HG03159 (cell line): Measurements from ENCODE around the gene DRAXIN.
A peak's percentile ranks its signal among the peaks of the same experiment; 100 is the strongest.

Experiments
- ATAC-seq: cut with Tn5 transposase; IDR thresholded peaks from one replicate; pipeline ENCODE4 v1.9.1; 2021; ENCODE audit warnings: mild to moderate bottlenecking, moderate library complexity; ENCODE audit not compliant: unreplicated experiment

The DRAXIN gene

DNA sequence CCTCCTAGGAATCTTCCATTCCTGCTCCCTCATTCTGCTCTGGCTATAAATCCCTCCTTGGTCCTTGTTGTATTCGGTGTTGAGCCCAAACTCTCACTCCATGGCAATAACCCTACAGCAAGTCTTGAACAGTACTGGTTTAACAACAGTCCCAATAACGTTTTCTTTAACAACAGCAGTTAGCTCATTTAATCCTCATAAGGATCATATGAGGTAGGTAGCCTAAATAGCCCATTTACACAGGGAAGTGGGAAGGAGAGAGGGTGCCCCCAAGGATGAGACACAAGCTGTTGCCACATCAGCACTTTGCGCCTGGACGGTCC is 44.0 kb downstream of the DRAXIN start:
- ATAC-seq: no peak

DNA sequence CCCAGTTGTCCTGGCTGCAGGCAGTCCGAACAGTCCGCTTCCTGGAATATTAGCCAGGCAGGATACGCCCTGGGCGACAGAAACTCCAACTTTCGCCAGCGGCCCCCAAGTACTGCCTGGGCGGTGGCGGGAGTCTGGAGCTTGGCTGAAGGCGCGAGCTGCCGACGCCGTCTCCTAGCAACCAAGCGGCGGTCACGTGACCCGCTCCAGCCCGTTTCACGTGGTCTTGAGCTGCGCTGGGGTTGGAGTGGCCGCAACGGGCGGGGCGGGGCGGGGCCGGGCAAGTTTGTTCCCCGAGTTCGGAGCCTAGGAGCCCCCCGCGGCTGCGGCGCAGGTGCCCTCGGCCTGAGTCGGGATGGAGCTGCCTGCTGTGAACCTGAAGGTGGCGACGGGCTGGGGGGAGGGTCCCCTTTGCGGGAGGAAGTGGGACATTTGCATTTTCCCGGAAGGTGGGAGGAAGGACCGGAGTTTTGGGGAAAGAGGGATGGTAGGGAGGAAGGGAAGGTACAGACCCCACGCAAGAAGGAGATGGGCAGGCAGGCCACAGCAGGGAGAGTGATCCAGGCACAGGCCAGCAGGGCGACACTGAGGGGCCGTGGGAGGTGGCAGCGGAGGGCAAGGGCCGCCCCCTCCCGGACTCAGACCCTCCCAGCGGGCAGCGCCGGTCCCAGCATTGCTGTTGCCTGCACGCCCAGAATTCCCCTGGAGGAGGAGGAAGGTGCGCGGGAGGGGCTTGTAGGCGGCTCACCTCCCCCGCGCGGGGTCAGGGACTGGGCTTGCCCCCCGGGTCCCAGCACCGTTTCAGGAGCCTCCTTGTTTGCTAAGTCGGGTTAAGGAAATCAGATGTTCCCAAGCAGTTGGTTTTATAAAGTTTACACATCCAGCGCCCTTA is 44.6 kb downstream of the DRAXIN start, which contains the start of gene AGTRAP:
AGTRAP (plus strand) TSS at position 283 of the 892 bp plus-strand sequence; CDS start at position 356, 73 bp downstream.
- ATAC-seq: peak; percentile 61

DNA sequence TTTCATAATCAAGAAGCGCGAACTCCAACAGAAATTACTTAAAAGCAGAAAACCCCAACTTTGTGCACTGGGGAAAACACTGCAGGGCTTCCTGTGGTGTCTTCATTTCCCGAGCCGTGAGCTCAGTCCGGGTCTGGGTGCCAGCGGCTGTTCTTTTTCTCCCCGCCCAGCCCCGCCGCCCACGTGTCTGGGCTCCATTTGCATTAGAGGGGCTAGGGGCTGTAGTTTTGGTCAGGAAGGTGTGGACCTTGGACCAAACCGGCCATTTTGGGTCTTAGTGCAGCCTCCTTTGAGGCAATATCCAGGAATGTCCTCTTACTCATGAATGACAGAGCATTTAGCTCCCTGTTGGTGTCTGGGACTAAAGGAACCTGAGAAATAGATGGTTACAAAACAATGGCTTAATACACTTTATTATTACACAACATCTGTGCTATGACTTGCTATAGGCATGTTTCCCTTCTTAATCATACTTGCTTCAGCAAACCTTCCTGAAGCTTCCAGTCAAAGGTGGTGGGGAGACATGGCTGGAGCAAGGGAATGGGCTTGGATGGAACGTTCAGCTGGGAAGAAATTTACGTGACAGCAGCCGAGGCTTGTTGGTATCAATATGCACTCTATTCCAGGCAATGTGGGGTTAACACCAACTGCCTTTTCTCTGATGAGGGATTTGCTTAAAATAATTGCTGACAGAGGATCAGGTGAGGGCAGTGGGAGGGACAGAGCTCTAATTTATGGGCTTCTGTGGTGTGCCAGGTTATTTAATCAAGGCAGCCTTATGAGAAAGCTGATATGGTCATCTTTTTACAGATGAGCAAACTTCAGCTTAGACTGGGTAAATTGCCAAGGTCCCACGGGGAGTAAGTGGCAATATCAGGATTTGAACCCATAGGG is 45.5 kb downstream of the DRAXIN start:
- ATAC-seq: no peak

DNA sequence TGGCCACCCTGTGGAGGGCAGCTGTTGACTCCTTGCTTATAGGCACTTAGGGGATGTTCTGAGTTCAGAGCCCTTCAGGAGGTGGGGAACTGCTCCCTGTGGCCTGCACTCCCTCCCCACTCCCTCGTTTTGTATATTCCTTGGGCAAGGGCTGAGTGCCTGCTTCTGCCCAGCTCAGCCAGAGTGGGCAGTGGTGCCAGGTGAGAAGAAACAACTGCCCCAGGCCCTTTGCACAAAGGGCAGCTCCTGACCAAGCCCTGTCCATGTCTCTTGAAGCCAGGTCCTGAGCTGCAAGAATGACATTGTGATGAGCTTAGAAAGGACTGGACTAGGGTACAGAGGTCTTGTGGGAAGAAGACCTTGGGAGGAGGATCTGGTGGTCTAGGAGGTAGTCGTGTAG is 46.6 kb downstream of the DRAXIN start:
- no peak for ATAC-seq

DNA sequence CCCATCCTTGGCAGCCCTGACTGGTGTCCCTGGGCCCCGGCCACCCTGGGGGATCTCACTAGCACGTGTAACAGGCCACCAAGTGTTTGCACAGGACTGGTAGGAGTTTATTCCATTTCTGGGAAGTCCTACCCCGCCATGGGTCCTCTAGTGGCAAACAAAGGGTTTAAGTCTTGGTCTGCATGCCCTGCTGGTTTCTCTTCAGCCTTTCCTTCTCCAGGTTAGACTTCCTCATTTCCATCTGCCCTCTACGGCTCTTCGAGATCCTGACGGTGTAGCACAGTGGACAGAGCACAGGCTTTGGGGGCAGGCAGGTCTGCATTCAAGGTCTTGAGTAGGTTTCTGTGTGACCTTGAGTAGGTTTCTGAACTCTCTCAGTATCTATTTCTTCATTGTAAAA is 47.3 kb downstream of the DRAXIN start:
- ATAC-seq: no peak

DNA sequence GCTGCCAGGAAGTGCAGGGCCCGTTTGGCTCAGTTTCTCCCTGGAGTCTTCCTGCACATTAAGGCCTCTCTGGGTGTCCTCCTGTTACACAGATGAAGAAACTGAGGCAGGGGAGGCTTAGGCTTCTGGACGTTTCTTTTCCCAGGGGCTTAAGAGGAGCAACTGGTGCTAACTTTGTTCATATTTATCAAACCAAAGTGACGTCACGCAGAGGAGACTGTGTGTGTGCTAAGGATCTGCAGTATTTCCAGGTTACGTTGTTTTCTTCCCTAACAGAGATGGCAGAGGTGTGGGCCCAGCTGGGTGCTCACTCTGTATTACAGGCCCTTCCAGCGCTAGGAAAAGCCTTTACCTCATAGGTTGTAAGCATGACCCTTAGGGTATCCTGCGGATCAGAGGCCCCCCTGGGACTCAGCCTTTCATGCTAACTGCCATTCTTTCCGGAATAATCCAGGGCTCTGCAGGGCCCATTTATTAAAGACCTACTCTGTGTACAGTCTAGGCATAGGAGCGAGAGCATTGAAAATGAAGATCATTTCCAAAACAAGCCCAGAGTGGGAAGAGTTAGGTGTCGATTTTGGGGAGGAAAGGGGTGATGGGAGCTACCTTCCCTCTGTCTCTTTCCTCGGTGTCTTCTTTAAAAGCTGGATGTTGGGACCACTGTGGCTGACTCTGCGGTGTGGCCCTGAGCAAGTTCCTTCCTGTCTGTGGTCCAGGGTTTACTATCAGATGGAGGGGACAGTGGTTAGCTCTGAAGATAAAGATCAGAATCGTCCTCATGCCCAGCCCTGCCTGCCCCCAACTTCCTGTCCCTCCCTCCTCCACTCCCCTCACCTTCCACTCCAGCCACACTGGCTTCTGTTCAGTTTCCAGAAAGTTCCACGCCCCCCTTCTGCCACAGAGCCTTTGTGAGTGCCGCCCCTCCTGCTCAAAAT is 49.0 kb downstream of the DRAXIN start:
- ATAC-seq: no peak

DNA sequence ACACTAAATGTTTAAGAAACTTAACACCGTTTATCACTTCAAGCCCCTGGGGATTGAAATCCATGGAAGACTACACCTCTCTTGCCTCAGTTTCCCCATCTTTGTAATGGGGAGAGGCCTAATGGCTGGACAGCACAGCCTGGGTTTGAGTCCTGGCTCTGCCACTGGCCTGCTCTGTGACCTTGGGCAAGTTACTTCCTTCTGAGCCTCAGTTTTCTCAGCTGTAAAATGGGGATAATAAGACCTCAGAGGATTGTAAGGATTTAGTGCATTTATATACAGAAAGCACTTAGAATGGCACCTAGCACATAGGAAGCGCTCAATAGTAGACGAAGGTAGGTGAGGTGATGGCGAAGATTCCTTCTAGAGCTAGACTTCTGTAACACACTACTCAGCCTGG is 50.0 kb downstream of the DRAXIN start:
- no peak for ATAC-seq

DNA sequence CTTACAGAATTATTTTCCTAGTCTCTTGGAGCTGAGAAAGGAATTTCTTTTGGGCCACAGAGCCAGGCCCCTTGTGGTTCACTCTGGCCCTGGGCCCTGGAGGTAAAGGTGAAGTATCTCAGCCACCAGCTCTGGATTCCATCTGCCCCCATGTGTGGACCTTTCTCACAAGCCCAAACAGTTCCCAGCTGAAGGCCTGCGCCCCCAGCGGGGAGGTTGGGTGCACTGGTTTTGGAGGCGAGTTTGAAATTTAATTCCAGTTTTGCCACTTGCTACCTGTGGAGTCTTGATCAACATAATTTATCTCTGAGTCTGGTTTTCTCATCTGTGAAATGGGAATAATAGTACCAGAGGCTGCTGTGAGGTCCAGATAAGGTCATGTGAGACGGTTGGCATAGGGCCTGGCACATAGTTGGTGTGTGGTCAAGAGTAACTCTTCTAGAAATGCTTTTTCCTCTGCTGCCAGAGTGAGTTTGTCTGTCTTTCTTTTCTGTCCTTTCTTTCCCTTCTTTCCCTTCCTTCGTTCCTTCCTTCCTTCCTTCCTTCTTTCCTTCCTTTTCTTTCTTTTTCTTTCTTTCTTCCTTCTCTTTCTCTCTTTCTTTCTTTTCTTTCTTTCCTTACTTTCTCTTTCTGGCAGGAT is 50.5 kb downstream of the DRAXIN start:
- ATAC-seq: no peak

DNA sequence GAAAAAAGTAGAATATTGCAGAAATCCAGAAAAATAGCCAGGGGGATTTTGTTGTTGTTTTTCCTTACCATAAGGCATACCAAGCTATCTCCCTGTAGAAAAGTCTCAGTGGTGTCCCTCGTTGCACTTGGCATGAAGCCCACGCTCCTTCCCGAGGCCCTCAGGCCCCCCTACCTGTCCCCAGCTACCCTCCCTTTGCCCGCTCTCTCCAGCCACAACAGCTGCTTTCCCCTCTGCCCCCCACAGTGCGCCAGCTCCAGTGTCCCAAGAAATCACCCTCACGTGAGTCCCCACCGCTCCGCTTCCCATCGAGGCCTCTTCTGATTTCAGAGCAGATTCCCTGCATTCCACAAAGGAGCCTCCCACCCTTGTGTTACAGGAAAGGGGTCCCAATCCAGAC is 52.8 kb downstream of the DRAXIN start:
- ATAC-seq: no peak

DNA sequence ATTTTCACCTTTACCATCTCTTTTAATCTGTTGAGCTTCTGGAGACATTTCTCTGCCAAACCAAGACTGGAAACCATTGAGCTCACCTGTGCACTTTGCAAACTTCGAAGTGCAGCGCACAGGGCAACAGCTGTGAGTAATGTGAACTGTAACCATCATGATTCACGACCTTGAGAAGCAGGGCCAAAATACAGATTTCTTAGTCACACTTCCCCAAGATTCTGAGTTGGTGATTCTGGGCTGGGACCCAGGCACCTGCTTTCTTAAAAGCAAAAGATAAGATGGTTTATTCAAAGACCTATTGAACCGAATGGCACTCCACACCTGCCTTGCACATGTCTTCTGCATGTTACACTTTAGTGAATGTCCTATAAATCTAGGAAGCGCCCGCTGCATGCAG is 54.6 kb downstream of the DRAXIN start:
- ATAC-seq: no peak

DNA sequence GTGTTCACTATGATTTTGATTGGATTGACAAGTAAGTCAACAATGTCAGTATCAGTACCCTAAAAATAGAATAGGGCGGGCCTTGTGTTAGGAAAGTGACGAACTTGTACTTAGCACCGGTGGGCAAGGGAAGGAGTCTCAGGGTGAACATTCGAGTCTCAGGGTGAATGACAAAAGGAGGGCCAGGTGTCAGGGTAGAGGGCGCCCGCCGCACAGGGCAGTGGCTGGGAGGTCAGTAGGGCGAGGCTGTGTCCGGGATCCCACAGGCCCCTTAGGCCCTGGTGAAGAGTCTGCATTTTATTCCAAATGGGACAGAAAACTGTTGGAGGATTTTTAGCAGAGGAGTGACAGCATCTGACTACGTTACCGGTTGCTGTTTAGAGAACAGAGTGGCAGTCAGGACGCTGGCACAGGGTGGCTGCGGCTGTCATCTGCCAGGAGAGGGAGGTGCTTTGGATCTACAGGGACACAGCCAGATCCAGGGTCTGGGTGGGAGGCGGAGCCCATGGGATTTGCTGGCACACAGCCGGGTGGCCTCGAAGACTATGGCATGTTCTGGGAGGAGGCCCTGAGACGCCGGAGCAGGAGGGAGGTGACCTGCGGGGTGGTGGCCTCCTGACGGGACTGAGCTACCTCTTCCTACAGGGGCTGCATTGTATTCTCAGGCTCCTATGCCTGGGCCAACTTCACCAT is 55.4 kb downstream of the DRAXIN start:
- ATAC-seq: no peak

DNA sequence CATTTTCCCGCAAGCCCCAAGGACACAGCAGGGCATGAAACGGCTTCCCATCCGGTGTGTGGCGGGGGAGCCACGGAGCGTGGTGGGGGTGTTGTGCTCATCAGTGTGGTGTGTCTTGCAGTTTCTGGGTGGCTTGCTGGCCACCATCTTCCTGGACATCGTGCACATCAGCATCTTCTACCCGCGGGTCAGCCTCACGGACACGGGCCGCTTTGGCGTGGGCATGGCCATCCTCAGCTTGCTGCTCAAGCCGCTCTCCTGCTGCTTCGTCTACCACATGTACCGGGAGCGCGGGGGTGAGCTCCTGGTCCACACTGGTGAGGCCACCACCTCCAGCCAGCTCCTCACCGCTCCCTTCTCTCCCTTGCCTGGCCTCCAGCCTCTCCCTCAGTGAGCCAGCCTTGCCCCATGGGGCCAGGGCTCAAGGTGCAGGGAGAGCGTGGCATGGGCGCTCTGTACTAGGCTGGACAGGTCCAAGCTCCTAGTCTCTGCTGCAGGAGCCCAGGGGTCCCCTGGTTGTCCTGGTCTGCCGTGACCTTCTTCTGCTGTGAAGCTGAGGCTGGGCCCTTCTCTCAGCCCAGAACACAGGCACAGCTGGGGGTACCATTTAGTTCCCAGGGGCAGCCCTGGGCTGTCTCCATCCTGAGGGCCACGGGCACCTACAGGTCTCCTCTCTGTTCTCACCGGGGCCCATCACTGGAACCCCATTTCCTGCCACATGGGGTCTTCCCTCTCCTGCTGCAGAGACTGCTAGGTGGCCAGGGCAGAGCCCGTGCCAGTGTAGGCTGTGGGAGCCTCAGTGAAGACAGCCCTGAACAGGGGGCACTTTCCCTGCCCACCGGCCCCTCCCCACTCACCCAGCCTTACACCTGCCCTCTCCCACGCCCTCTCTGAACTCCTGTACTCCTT is 57.0 kb downstream of the DRAXIN start:
- ATAC-seq: no peak

DNA sequence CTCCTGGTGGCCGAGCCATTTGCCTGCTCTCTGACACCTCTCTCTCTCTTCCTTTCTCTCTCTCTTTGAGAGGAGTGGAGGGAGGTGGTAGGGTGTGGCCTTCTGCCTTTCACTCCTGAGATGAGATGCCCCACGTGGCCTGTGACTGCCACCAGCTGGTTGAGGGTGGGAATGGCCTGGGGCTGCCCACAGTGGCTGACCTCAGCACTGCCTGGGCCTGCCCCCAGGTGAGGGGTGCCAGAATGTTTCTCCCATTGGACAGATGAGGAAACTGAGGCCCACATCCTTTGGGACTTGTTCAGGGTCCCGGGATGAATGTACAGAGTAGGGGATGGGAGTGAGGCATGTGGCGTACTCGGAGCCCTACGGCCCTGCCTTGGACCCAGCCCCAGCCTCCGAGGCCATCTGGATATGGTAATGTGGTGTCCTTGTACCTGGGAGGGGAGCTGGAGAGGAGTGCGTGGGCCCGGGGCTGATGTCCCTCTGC is 57.7 kb downstream of the DRAXIN start:
- peak; percentile 74 for ATAC-seq

DNA sequence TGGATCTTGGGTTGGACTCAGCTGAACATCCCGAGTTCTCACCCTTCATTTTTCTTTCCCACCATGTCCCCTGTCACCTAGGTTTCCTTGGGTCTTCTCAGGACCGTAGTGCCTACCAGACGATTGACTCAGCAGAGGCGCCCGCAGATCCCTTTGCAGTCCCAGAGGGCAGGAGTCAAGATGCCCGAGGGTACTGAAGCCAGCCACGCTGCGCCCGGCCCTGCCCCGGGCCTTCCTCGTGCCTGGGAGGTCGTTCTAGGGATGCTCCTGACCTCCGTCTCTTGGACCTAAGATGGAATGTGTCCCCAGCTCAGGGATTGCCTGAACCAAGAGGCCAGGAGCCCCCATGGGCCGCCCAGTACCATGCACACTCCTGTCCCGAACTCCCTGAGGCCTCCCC is 58.5 kb downstream of the DRAXIN start:
- no peak for ATAC-seq

DNA sequence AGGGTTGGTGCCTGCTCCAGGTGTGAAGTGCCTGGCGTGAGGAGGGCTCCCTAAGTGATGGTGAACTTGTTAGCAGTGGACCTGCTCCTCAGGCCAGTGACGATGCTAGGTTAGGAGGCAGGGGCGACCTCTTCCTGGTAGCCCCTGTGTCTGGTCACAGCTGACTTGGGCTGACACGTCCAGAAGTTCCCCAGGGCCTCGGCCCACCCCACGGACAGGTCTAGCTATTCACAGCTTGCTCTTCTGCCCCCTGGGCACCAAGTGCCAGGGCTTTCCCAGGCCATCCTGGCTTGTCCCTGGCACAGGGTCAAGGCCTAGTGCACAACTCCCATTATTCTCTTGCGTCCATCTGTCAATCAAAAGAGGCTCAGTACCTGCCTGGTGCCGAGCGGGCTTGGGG is 59.6 kb downstream of the DRAXIN start:
- no peak for ATAC-seq

DNA sequence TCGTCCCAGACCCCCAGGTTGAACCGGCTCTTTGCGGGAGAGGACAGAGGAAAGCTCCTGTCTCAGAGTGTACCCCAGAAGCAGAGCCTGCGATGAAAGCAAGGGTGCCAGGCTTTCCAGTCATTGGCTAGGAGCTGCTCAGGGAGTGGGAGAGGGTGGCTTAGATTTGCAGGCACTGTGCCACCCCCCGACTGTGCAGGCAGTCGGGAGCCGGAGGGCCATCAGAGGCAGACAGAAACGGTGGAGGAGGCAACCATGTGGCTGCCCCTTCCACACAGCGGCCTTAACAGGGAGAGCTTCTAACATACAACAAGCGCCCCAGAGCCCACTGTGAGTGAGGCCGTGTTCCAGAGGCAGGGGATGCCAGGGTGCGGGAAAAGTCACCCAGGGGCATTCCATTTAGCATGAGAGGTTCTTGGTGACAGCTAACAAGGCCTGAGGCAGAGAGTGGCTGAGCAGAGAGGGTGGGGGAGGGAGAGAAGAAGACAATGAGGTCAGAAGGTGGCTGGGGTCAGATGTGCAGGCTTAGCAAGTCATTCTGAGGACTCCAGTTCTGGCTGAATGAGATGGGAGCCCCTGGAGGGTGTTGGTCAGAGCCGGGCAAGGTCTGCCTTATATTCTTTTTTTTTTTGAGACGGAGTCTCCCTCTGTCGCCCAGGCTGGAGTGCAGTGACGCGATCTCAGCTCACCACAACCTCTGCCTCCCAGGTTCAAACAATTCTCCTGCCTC is 61.0 kb downstream of the DRAXIN start:
- no peak for ATAC-seq

DNA sequence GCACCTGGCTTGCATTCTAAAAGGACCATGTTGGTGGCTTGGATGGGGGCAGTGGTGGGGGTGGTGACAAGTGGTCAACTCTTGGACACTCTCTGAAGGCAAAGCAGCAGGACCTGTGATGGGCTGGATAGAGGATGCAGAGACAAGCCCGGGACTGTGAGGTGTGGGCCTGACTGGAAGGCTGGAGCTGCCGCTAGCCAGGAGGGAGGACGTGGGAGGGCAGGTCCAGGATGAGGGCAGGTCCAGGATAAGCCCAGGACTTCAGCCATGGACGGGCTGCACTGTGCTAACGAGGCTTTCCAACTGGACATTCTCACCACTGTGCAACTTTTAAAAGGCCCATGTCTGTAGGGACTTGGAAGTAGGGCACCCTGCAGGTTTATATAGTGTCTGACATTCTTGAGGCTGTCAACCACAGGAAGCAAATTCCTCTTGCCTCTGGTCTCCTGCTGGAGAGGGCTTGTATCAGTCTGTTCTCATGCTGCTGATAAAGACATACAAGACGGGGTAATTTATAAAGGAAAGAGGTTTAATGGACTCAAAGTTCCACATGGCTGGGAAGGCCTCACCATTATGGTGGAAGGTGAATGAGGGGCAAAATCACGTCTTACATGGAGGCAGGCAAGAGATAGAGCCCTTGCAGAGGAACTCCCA is 62.2 kb downstream of the DRAXIN start:
- ATAC-seq: no peak
